B cell (primary cell): ENCODE data around the gene PES1. TPM values are rescaled to one million over a fixed set of nuclear protein-coding genes. Genes with fewer than 3 reads are reported as not detected.

Experiments used
- ATAC-seq: fragments of 200-7000 bp; cut with Tn5 transposase; one replicate; pipeline ENCODE4 v1.10.0; 2021; ENCODE audit warnings: low read depth, mild to moderate bottlenecking, moderate number of reproducible peaks, moderate library complexity
- CTCF ChIA-PET: fragments of 350-600 bp; sonication (Branson Sonifier 250); formaldehyde crosslinking; loops from one replicate; lab custom pipeline; 2021; ENCODE audit warnings: antibody characterized with exemption, inconsistent platforms; lab: Charles Lee
- POLR2A ChIA-PET: fragments of 350-600 bp; sonication (Branson Sonifier 250); formaldehyde crosslinking; loops from one replicate; lab custom pipeline; 2021; ENCODE audit warnings: antibody characterized with exemption; lab: Charles Lee
- DNase-seq: peaks from one replicate; pipeline ENCODE4 v3.0.0; 2013
- H2AFZ ChIP-seq: 2 replicates; pipeline ENCODE4 v1.6.1; 2012; ENCODE audit warnings: mild to moderate bottlenecking, low read depth, low read length; ENCODE audit not compliant: insufficient read depth, poor library complexity, severe bottlenecking
- H3K27ac ChIP-seq, 2 donors: 1 replicate in 1 of 2; 2 replicates in 1 of 2; pipeline ENCODE4 v1.5.1; 2012 to 2013; ENCODE audit warnings: low read length in 2 of 2, mild to moderate bottlenecking in 2 of 2, moderate library complexity in 1 of 2
- H3K27me3 ChIP-seq, 4 experiments: fragments of 200-600 bp in 1 of 4; sonication (generic) in 1 of 4; replicated peaks in 1 of 4; 1 replicate in 2 of 4; 2 replicates in 2 of 4; pipeline versions ENCODE4 v1.6.1 to v1.7.0; 2013 to 2016; ENCODE audit warnings: low read length in 3 of 4, mild to moderate bottlenecking in 2 of 4, mixed read lengths in 1 of 4, moderate library complexity in 1 of 4; ENCODE audit not compliant: insufficient read depth in 4 of 4, control insufficient read depth in 3 of 4; ENCODE audit errors: control extremely low read depth in 1 of 4
- H3K36me3 ChIP-seq, 2 experiments: replicated peaks in 1 of 2; 1 replicate in 1 of 2; 2 replicates in 1 of 2; pipeline versions ENCODE4 v1.6.1 to v1.7.1; 2013; ENCODE audit warnings: low read length in 1 of 2; ENCODE audit not compliant: insufficient read depth in 2 of 2, control insufficient read depth in 1 of 2; ENCODE audit errors: control extremely low read depth in 1 of 2, extremely low read depth in 1 of 2
- H3K4me1 ChIP-seq, 2 donors: fragments of 200-600 bp in 1 of 2; sonication (generic) in 1 of 2; 1 replicate in 1 of 2; 2 replicates in 1 of 2; pipeline versions ENCODE4 v1.5.1 to v1.6.1; 2013 to 2017; ENCODE audit warnings: low read length in 2 of 2; ENCODE audit not compliant: control insufficient read depth in 2 of 2, insufficient read depth in 2 of 2
- H3K4me2 ChIP-seq: replicated peaks from 2 replicates; pipeline ENCODE3; 2012; ENCODE audit warnings: mild to moderate bottlenecking, low read depth, low read length; ENCODE audit not compliant: poor library complexity, severe bottlenecking
- H3K4me3 ChIP-seq, 5 experiments: fragments of 200-600 bp in 1 of 5; sonication (generic) in 1 of 5; 1 replicate in 3 of 5; 2 replicates in 2 of 5; pipeline versions ENCODE4 v1.5.1 to v1.7.0; 2011 to 2016; ENCODE audit warnings: low read length in 4 of 5, mild to moderate bottlenecking in 4 of 5, low read depth in 2 of 5, control low read depth in 1 of 5, moderate library complexity in 1 of 5; ENCODE audit not compliant: insufficient read depth in 1 of 5; ENCODE audit errors: control extremely low read depth in 1 of 5, extremely low read depth in 1 of 5
- H3K79me2 ChIP-seq: fragments of 200-600 bp; sonication (generic); one replicate; pipeline ENCODE4 v1.6.0; 2016; ENCODE audit warnings: low read length; ENCODE audit not compliant: control insufficient read depth, insufficient read depth
- H3K9ac ChIP-seq: fragments of 200-600 bp; sonication (generic); 2 replicates; pipeline ENCODE4 v1.6.1; 2017; ENCODE audit warnings: mild to moderate bottlenecking, low read length, moderate library complexity
- H3K9me3 ChIP-seq, 3 donors: one replicate each; pipeline versions ENCODE4 v1.6.1 to v1.7.1; 2013; ENCODE audit warnings: low read length in 2 of 3; ENCODE audit not compliant: control insufficient read depth in 2 of 3, insufficient read depth in 1 of 3; ENCODE audit errors: control extremely low read depth in 1 of 3
- H4K20me1 ChIP-seq: 2 replicates; pipeline ENCODE4 v1.6.0; 2012; ENCODE audit warnings: mild to moderate bottlenecking, low read length; ENCODE audit not compliant: insufficient read depth, control insufficient read depth, poor library complexity, severe bottlenecking
- H3K27ac Mint-ChIP-seq: one replicate; pipeline ENCODE4 v1.8.0; 2021; ENCODE audit warnings: mixed read lengths
- H3K27me3 Mint-ChIP-seq: one replicate; pipeline ENCODE4 v1.8.0; 2021; ENCODE audit warnings: mixed read lengths
- H3K4me1 Mint-ChIP-seq: one replicate; pipeline ENCODE4 v1.8.0; 2021; ENCODE audit warnings: mixed read lengths
- H3K4me3 Mint-ChIP-seq: one replicate; pipeline ENCODE4 v1.8.0; 2021; ENCODE audit warnings: mixed read lengths
- H3K9me3 Mint-ChIP-seq: one replicate; pipeline ENCODE4 v1.8.0; 2022; ENCODE audit warnings: mixed read lengths; ENCODE audit not compliant: insufficient read depth
- CTCF ChIP-seq: fragments of 200-600 bp; IDR thresholded peaks from one replicate; pipeline ENCODE4 v1.8.0; 2022; ENCODE audit warnings: antibody characterized with exemption, mild to moderate bottlenecking
- EZH2 ChIP-seq: IDR thresholded peaks from 2 replicates; pipeline ENCODE4 v1.6.1; 2012; ENCODE audit warnings: borderline replicate concordance, low read depth, mild to moderate bottlenecking, moderate library complexity, low read length; ENCODE audit not compliant: insufficient read depth, poor library complexity, severe bottlenecking
- WGBS: methylation state at CpG from one replicate; pipeline ENCODE4 v1.1.5; 2013; ENCODE audit warnings: missing lambda C conversion rate; ENCODE audit not compliant: insufficient coverage; 5-methylcytosine and 5-hydroxymethylcytosine counted together
- intact Hi-C: fragments of 100-400 bp; cut with micrococcal nuclease; formaldehyde crosslinking; loops from one replicate; pipeline ENCODE4 v1.10.0; 2022
- polyA plus RNA-seq: library from polyadenylated mRNA; depleted of rRNA; stranded (reverse); fragments of >200 nt; gene quantifications from 2 replicates; pipeline ENCODE4 v1.2.3, GENCODE V29; 2012
- total RNA-seq, 2 donors: library from RNA; stranded (reverse); fragments of 120-200 nt in 1 of 2; gene quantifications; 1 replicate in 1 of 2; 2 replicates in 1 of 2; pipeline versions ENCODE4 v1.2.3 to v1.2.4, GENCODE V29; 2013 to 2022

PES1 gene
- total and polyA plus RNA-seq, 2 donors (not counting 1 experiment from before 2014, with no cell fraction given) = 38.1 to 75.2 TPM

- TF ChIP-seq CTCF = no peak
- no peak for TF ChIP-seq EZH2
- Histone ChIP-seq H3K27me3 (no peaks in the 10 kb centered on the region), H3K4me1 (no peaks in the 10 kb centered on the region), H3K4me2 (no peak overlapping the region), H3K36me3 (peaks cover 0 to 77% of the 10 kb centered on the region in 2 experiments), H4K20me1 (peaks cover 19% of the 10 kb centered on the region), H3K79me2 (no peaks in the 10 kb centered on the region), H2AFZ (no peak overlapping the region), H3K27ac (no peak overlapping the region), H3K9me3 (peaks cover 0 to 8% (median 0%) of the 10 kb centered on the region in 3 donors), H3K4me3 (no peak overlapping the region), H3K9ac (no peak overlapping the region)
- no peak overlapping the region for H3K4me3 Mint-ChIP-seq
- ChIA-PET POLR2A (no interaction called here), CTCF (no interaction called here)
- ATAC-seq = no peak
- no peak for DNase-seq
- peaks cover 6% of the 10 kb centered on the region for H3K4me1 Mint-ChIP-seq
- H3K27ac Mint-ChIP-seq = no peak overlapping the region
- H3K9me3 Mint-ChIP-seq = no peaks in the 10 kb centered on the region
- intact Hi-C loops = no loop called here
- whole genome bisulfite sequencing = 95% methylated on average over 12 of the region's 12 CpGs
- H3K27me3 Mint-ChIP-seq = no peaks in the 10 kb centered on the region
Observed at GRCh38 chr22:30578481-30578880, 13.2 kb downstream of the PES1 start.

GRCh38 chr22:30575859-30576258 lies 15.9 kb downstream of the PES1 start:
- Histone ChIP-seq H3K9ac (no peak overlapping the region), H3K36me3 (peaks cover 0 to 51% of the 10 kb centered on the region in 2 experiments), H3K9me3 (peaks cover 0 to 8% (median 0%) of the 10 kb centered on the region in 3 donors), H3K4me3 (no peak overlapping the region), H3K79me2 (no peaks in the 10 kb centered on the region), H3K27me3 (no peaks in the 10 kb centered on the region), H2AFZ (no peak overlapping the region), H4K20me1 (no peaks in the 10 kb centered on the region), H3K4me2 (no peak overlapping the region), H3K27ac (no peak overlapping the region), H3K4me1 (no peaks in the 10 kb centered on the region)
- Mint-ChIP-seq H3K9me3 (no peaks in the 10 kb centered on the region), H3K27me3 (no peaks in the 10 kb centered on the region), H3K4me1 (peaks cover 6% of the 10 kb centered on the region), H3K4me3 (no peak overlapping the region), H3K27ac (no peak overlapping the region)
- WGBS = 81% methylated on average over 12 of the region's 15 CpGs
- CTCF ChIA-PET = no interaction called here
- no peak for DNase-seq
- POLR2A ChIA-PET = no interaction called here
- ATAC-seq = no peak
- intact Hi-C loops = no loop called here
- TF ChIP-seq CTCF = no peak
- TF ChIP-seq EZH2 = no peak
